BJ (cell line): ENCODE measurements around the gene PERM1. TPM values are rescaled to one million over a fixed set of nuclear protein-coding genes. Genes with fewer than 3 reads are reported as not detected.
"Not testable (repeated sequence)": the region's sequence is repeated elsewhere in the genome, so short reads cannot be mapped to it uniquely, and the experiment has no call there.

Experiments
- CTCF ChIA-PET: fragments of 350-600 bp; formaldehyde crosslinking; extraction: SDS; loops from one replicate; lab custom pipeline; 2021; ENCODE audit warnings: antibody characterized with exemption, inconsistent platforms; lab: Yijun Ruan, JAX
- POLR2A ChIA-PET: fragments of 300-600 bp; sonication (Branson Sonifier 250); formaldehyde crosslinking; extraction: SDS; loops from one replicate; lab custom pipeline; 2021; ENCODE audit warnings: antibody characterized with exemption; lab: Charles Lee
- DNase-seq: peaks from one replicate; pipeline ENCODE4 v3.0.0-alpha.2; 2011; ENCODE audit warnings: low read depth
- H3K27me3 ChIP-seq: 2 replicates; pipeline ENCODE4 v1.6.0; 2011; ENCODE audit warnings: low read length; ENCODE audit not compliant: control insufficient read depth, insufficient read depth
- H3K36me3 ChIP-seq: 2 replicates; pipeline ENCODE4 v1.5.1; 2011; ENCODE audit warnings: low read length; ENCODE audit not compliant: control insufficient read depth, insufficient read depth
- H3K4me3 ChIP-seq: 2 replicates; pipeline ENCODE4 v1.5.1; 2011; ENCODE audit warnings: low read depth, mild to moderate bottlenecking, control low read depth, low read length
- polyA plus RNA-seq: library from polyadenylated mRNA; depleted of rRNA; stranded (reverse); fragments of >200 nt; gene quantifications from 2 replicates; pipeline ENCODE4 v1.2.3, GENCODE V29; 2011
- TF ChIP-seq, protein P1 (sequence below): IDR thresholded peaks from 2 replicates; pipeline ENCODE4 v1.5.1; 2011; ENCODE audit warnings: low read depth, mild to moderate bottlenecking, control low read depth, inconsistent platforms, low read length, moderate library complexity; ENCODE audit not compliant: insufficient read depth

PERM1 gene
- polyA plus RNA-seq, 1 experiment, result not detected

- CTCF ChIA-PET, result interaction anchor here (4.4 kb wide), 2 partner anchors 12 kb away, joined by 37 to 62 read pairs; partner anchors contain the start of gene PERM1
- TF ChIP-seq, protein P1, sequence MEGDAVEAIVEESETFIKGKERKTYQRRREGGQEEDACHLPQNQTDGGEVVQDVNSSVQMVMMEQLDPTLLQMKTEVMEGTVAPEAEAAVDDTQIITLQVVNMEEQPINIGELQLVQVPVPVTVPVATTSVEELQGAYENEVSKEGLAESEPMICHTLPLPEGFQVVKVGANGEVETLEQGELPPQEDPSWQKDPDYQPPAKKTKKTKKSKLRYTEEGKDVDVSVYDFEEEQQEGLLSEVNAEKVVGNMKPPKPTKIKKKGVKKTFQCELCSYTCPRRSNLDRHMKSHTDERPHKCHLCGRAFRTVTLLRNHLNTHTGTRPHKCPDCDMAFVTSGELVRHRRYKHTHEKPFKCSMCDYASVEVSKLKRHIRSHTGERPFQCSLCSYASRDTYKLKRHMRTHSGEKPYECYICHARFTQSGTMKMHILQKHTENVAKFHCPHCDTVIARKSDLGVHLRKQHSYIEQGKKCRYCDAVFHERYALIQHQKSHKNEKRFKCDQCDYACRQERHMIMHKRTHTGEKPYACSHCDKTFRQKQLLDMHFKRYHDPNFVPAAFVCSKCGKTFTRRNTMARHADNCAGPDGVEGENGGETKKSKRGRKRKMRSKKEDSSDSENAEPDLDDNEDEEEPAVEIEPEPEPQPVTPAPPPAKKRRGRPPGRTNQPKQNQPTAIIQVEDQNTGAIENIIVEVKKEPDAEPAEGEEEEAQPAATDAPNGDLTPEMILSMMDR, result no peak
- no peak for DNase-seq
- Histone ChIP-seq H3K4me3 (no peak overlapping the region), H3K36me3 (no peaks in the 10 kb centered on the region), H3K27me3 (no peaks in the 10 kb centered on the region)
- POLR2A ChIA-PET, result no interaction called here
These were observed 14.1 kb upstream of the PERM1 start for GRCh38 chr1:995665-996633.

DNA sequence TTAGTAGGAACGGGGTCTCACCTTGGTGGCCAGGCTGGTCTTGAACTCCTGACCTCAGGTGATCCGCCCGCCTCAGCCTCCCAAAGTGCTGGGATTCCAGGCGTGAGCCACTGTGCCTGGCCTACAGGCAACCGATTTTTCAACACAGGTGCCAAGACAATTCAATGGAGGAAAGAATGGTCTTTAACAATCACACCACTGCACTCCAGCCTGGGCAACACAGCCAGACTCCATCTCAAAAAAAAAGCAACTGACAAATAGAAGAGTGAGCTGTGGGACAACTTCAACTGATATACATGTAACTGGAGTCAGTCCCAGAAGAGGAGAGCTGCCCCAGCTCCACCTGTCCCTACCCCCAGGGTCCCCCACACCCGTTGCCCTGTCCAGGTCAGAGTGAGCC is 12.7 kb upstream of the PERM1 start:
- H3K4me3 ChIP-seq, H3K36me3 ChIP-seq, DNase-seq, POLR2A ChIA-PET, H3K27me3 ChIP-seq: not testable (repeated sequence)
- CTCF ChIA-PET, result interaction anchor here (0.5 to 4.4 kb wide), 4 partner anchors 10 to 69 kb away, joined by 3 to 62 read pairs (median 6); partner anchors contain the start of gene PERM1

DNA sequence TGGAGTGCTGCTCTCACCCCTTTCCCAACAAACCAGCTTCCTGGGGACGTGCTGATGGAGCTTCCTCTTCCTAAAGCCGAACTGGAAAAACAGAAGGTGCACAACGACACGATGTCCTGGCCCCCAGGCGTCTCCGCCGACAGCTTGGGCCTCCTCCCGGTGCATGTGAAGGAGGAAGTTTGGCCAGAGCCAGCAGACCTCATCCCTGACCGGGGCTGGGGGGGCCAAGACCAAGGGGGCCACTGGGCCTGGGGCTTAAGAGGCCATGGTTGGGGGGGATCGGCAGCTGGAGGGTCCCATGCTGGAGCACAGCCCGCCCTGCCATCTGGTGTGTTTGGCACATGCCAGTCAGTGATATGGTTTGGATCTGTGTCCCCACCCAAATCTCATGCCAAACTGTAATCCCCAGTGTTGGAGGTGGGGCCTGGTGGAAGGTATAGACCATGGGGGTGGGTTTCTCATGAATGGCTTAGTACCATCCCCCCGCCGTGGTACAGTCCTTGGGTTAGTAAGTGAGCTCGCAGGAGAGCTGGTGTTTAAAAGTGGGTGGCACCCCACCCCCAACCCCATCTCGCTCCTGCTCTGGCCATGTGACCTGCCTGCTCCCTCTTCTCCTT is 11.6 kb upstream of the PERM1 start:
- CTCF ChIA-PET, result interaction anchor here (0.6 to 4.4 kb wide), 5 partner anchors 9 to 70 kb away, joined by 3 to 62 read pairs (median 4); partner anchors contain the start of gene PERM1
- TF ChIP-seq, protein P1, result no peak
- no peaks in the 10 kb centered on the region for H3K36me3 ChIP-seq
- POLR2A ChIA-PET, result no interaction called here
- H3K27me3 ChIP-seq, result 0 out of 2 replicates have a peak, but pooled peaks cover 1% of the 10 kb centered on the region
- DNase-seq, result no peak
- no peak overlapping the region for H3K4me3 ChIP-seq

GRCh38 chr1:992362-992761 is 10.5 kb upstream of the PERM1 start:
- ChIA-PET POLR2A (no interaction called here), CTCF (interaction anchor here (0.6 to 4.4 kb wide), 5 partner anchors 8 to 70 kb away, joined by 3 to 62 read pairs (median 3); partner anchors contain the start of genes ISG15 and PERM1)
- TF ChIP-seq, protein P1, result no peak
- no peak overlapping the region for H3K4me3 ChIP-seq
- DNase-seq, result no peak
- H3K27me3 ChIP-seq, result 0 out of 2 replicates have a peak, but pooled peaks cover 1% of the 10 kb centered on the region
- H3K36me3 ChIP-seq, result no peaks in the 10 kb centered on the region

GRCh38 chr1:991895-992294 is 10.0 kb upstream of the PERM1 start:
- Histone ChIP-seq H3K27me3 (0 out of 2 replicates have a peak, but pooled peaks cover 1% of the 10 kb centered on the region), H3K36me3 (no peaks in the 10 kb centered on the region), H3K4me3 (no peak overlapping the region)
- ChIA-PET CTCF (interaction anchor here (0.6 to 4.4 kb wide), 3 partner anchors 8 to 71 kb away, joined by 3 to 62 read pairs (median 3); partner anchors contain the start of genes ISG15 and PERM1), POLR2A (no interaction called here)
- TF ChIP-seq, protein P1, result no peak
- DNase-seq, result no peak

- H3K27me3 ChIP-seq, H3K4me3 ChIP-seq, POLR2A ChIA-PET, DNase-seq, H3K36me3 ChIP-seq: not testable (repeated sequence)
- CTCF ChIA-PET, result interaction anchor here (4.4 kb wide), 1 partner anchor 7 kb away, joined by 62 read pairs; the partner anchor contains the start of gene PERM1
These were observed 9.4 kb upstream of the PERM1 start for GRCh38 chr1:991275-991674.

GRCh38 chr1:988061-988460 is 6.2 kb upstream of the PERM1 start:
- DNase-seq, H3K27me3 ChIP-seq, H3K4me3 ChIP-seq, POLR2A ChIA-PET, H3K36me3 ChIP-seq: not testable (repeated sequence)
- CTCF ChIA-PET, result interaction anchor here (2.0 to 9.5 kb wide), 2 partner anchors 74 to 134 kb away, joined by 4 to 157 read pairs; no protein-coding TSS in a partner anchor
